ENCODE results near the gene ZSWIM3.
"Not testable (repeated sequence)": the region's sequence is repeated elsewhere in the genome, so short reads cannot be mapped to it uniquely, and the experiment has no call there.

Gene ZSWIM3

GRCh38 chr20:45899046-45899835, 41.8 kb downstream of the ZSWIM3 start:
- H3K4me3 ChIP-seq: no peak overlapping the region
- intact Hi-C loops (cut with DNase I; ENCODE audit: low total_unique reads): no loop called here
- TF ChIP-seq, protein P1, sequence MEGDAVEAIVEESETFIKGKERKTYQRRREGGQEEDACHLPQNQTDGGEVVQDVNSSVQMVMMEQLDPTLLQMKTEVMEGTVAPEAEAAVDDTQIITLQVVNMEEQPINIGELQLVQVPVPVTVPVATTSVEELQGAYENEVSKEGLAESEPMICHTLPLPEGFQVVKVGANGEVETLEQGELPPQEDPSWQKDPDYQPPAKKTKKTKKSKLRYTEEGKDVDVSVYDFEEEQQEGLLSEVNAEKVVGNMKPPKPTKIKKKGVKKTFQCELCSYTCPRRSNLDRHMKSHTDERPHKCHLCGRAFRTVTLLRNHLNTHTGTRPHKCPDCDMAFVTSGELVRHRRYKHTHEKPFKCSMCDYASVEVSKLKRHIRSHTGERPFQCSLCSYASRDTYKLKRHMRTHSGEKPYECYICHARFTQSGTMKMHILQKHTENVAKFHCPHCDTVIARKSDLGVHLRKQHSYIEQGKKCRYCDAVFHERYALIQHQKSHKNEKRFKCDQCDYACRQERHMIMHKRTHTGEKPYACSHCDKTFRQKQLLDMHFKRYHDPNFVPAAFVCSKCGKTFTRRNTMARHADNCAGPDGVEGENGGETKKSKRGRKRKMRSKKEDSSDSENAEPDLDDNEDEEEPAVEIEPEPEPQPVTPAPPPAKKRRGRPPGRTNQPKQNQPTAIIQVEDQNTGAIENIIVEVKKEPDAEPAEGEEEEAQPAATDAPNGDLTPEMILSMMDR (IDR thresholded peaks at IDR 0.05): no peak

GRCh38 chr20:45901332-45901731, 43.9 kb downstream of the ZSWIM3 start:
- peaks cover 14 to 52% (median 48%) of the 10 kb centered on the region in 3 donors for H3K36me3 ChIP-seq
- H3K27me3 ChIP-seq; intact Hi-C loops (cut with DNase I; ENCODE audit: low total_unique reads); H3K4me1 ChIP-seq; H3K4me3 ChIP-seq; H3K27ac ChIP-seq; H3K9me3 ChIP-seq; DNase-seq: not testable (repeated sequence)

More at GRCh38 chr20:45899046-45899835, 41.8 kb downstream of the ZSWIM3 start:
- DNase-seq: no peak
- Histone ChIP-seq H3K9me3 (no peaks in the 10 kb centered on the region), H3K27ac (no peak overlapping the region), H3K27me3 (no peaks in the 10 kb centered on the region), H3K36me3 (peaks cover 19 to 64% (median 62%) of the 10 kb centered on the region in 3 donors), H3K4me1 (no peaks in the 10 kb centered on the region)

- TF ChIP-seq, protein P1 (IDR thresholded peaks at IDR 0.05): no peak
- no peak overlapping the region for H3K27ac ChIP-seq
- no peak for DNase-seq
- H3K27me3 ChIP-seq: no peaks in the 10 kb centered on the region
- peaks cover 8 to 43% (median 41%) of the 10 kb centered on the region in 3 donors for H3K36me3 ChIP-seq
- no peaks in the 10 kb centered on the region for H3K9me3 ChIP-seq
- no peak overlapping the region for H3K4me3 ChIP-seq
- intact Hi-C loops (cut with DNase I; ENCODE audit: low total_unique reads): no loop called here
- H3K4me1 ChIP-seq: no peaks in the 10 kb centered on the region
Measured at GRCh38 chr20:45902199-45902701, 44.8 kb downstream of the ZSWIM3 start.

GRCh38 chr20:45904583-45905504, 47.4 kb downstream of the ZSWIM3 start:
- H3K4me3 ChIP-seq: no peak overlapping the region
- DNase-seq: no peak
- H3K27ac ChIP-seq: no peak overlapping the region
- H3K27me3 ChIP-seq: no peaks in the 10 kb centered on the region
- TF ChIP-seq, protein P1 (IDR thresholded peaks at IDR 0.05): no peak
- H3K36me3 ChIP-seq: peaks cover 0 to 18% (median 18%) of the 10 kb centered on the region in 3 donors
- intact Hi-C loops (cut with DNase I; ENCODE audit: low total_unique reads): no loop called here
- no peaks in the 10 kb centered on the region for H3K9me3 ChIP-seq
- no peaks in the 10 kb centered on the region for H3K4me1 ChIP-seq

GRCh38 chr20:45905505-45906079, 48.2 kb downstream of the ZSWIM3 start:
- TF ChIP-seq, protein P1 (IDR thresholded peaks at IDR 0.05): no peak
- peaks cover 0 to 18% (median 13%) of the 10 kb centered on the region in 3 donors for H3K36me3 ChIP-seq
- H3K27me3 ChIP-seq: no peaks in the 10 kb centered on the region
- no peaks in the 10 kb centered on the region for H3K9me3 ChIP-seq
- intact Hi-C loops (cut with DNase I; ENCODE audit: low total_unique reads): no loop called here
- no peak overlapping the region for H3K27ac ChIP-seq
- H3K4me1 ChIP-seq: no peaks in the 10 kb centered on the region
- DNase-seq: no peak
- no peak overlapping the region for H3K4me3 ChIP-seq
